Measurements from ENCODE around the gene PIGR. TPM values are rescaled to one million over a fixed set of nuclear protein-coding genes. Genes with fewer than 3 reads are reported as not detected.
A peak's percentile ranks its signal among the peaks of the same experiment; 100 is the strongest.

The PIGR gene
- total and polyA plus RNA-seq, 2 of the 4 experiments (the other 2 are of a cell fraction), result not detected

GRCh38 chr1:206892351-206892984 lies 53.8 kb downstream of the PIGR start (continued):
- no peak for TF ChIP-seq POLR2A (IDR thresholded peaks at IDR 0.05; ENCODE audit: low read depth, low read length)
- TF ChIP-seq FOS (IDR thresholded peaks at IDR 0.05; ENCODE audit: low read depth, low read length), result peak; percentile 26; the same call in 1 of the 2 replicates

DNA sequence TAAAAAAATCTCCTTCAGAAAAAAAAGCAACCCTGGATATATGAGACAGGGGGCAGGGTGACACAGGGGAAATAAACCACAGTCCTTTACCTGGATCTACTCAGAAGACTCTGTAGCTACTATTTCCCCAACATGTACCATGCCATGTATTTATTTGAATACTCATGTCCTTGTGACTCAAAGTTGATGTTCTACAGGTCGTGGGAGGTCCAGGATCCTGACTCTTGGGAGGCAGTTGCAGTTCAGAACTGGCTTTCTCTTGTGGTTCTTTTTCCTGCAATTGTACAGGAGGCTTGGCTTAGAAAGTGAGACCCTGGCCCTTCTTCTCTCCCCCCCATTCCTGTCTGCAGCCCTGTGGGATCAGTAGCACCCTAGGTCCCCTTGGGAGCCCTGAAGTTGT lies 54.9 kb downstream of the PIGR start:
- H2BK20ac ChIP-seq (ENCODE audit: low read depth, low read length), result peak overlapping the region; percentile 91
- H3K79me1 ChIP-seq (ENCODE audit: low read depth in 1 of 2, low read length in 2 of 2), result peaks cover 0 to 4% of the 10 kb centered on the region in 2 experiments; a peak in 1 of 4 replicates
- 0 out of 2 replicates have a peak overlapping the region, but pooled peaks have one; percentile 13 for H3K56ac ChIP-seq (ENCODE audit: extremely low read depth, insufficient read depth, low read length)
- H3K9ac ChIP-seq (ENCODE audit: low read depth, low read length), result no peak overlapping the region
- no peak overlapping the region for H2AK9ac ChIP-seq (replicated peaks; ENCODE audit: low read depth, low read length, poor library complexity)
- peak overlapping the region; percentile 54 for H2BK120ac ChIP-seq (ENCODE audit: low read depth, low read length)
- in situ Hi-C loops (cut with MboI; ENCODE audit: low sequenced_read_pairs) (no loop called here), intact Hi-C loops (cut with micrococcal nuclease) (no loop called here), dilution Hi-C loops (cut with HindIII; ENCODE audit: low sequenced_read_pairs, unreplicated experiment) (no loop called here)
- H3K4ac ChIP-seq (ENCODE audit: low read depth, low read length), result peak overlapping the region; percentile 85
- H2BK5ac ChIP-seq (ENCODE audit: low read depth, low read length, poor library complexity, severe bottlenecking), result peak overlapping the region; percentile 46
- H3K14ac ChIP-seq (replicated peaks; ENCODE audit: low read depth, low read length), result peak overlapping the region; percentile 86
- 100% methylated on average over 1 of the region's 1 CpG; no CpG with 5 or more reads in 1 of the 2 experiments for WGBS, 2 experiments (ENCODE audit: extremely low coverage in 2 of 2, insufficient read length in 1 of 2)
- H4K8ac ChIP-seq (ENCODE audit: low read depth in 2 of 2, low read length in 2 of 2), result peak overlapping the region; percentile 38 to 49; a peak in 2 of 4 replicates
- peak overlapping the region; percentile 69; the same call in 1 of the 3 replicates for H2BK15ac ChIP-seq (ENCODE audit: low read depth, low read length)
- peak overlapping the region; percentile 53 for H4K91ac ChIP-seq (ENCODE audit: insufficient read depth, low read depth, low read length)
- no peaks in the 10 kb centered on the region for H3K27me3 ChIP-seq (ENCODE audit: control insufficient read depth, insufficient read depth, low read length)
- H3K4me1 ChIP-seq (ENCODE audit: control insufficient read depth, insufficient read depth, low read length), result peaks cover 36% of the 10 kb centered on the region
- H4K5ac ChIP-seq (ENCODE audit: low read depth, low read length), result peak overlapping the region; percentile 70
- H3K23ac ChIP-seq (ENCODE audit: low read depth, low read length), result peak overlapping the region; percentile 22; the same call in 1 of the 2 replicates
- ChIA-PET POLR2A (ENCODE audit: unreplicated experiment) (no interaction called here), CTCF (no interaction called here)
- peak overlapping the region; percentile 22 for H3K18ac ChIP-seq (ENCODE audit: low read depth, low read length)
- H3K9me3 ChIP-seq (ENCODE audit: control insufficient read depth, insufficient read depth, low read length), result no peaks in the 10 kb centered on the region
- H2AK5ac ChIP-seq (ENCODE audit: low read depth, low read length), result peak overlapping the region; percentile 92
- H3K36me3 ChIP-seq (ENCODE audit: control insufficient read depth, insufficient read depth, low read length), result no peaks in the 10 kb centered on the region
- TF ChIP-seq RCOR1 (IDR thresholded peaks at IDR 0.05; ENCODE audit: insufficient replicate concordance, low read length), result no peak
- no peak overlapping the region for H3K4me3 ChIP-seq (ENCODE audit: insufficient read depth, low read depth, low read length)
- no peaks in the 10 kb centered on the region for H4K20me1 ChIP-seq (ENCODE audit: insufficient read depth, low read length)
- no peak for ATAC-seq (ENCODE audit: low read depth)
- no peak for DNase-seq
- H3K4me2 ChIP-seq (ENCODE audit: low read depth, low read length), result no peak overlapping the region
- H3K9me1 ChIP-seq (ENCODE audit: insufficient read depth, low read length), result peaks cover 38% of the 10 kb centered on the region
- BruUV-seq (replicated peaks), result no TSS peak
- no peak overlapping the region for H2AFZ ChIP-seq (replicated peaks; ENCODE audit: low read length, poor library complexity)
- peak overlapping the region; percentile 15; the same call in 1 of the 2 replicates for H3K27ac ChIP-seq (ENCODE audit: insufficient read depth, low read length)

Measured in IMR-90 (cell line).